IMR-90 (cell line): ENCODE measurements around the gene TAGLN3. TPM values are rescaled to one million over a fixed set of nuclear protein-coding genes. Genes with fewer than 3 reads are reported as not detected.

Experiments
- ATAC-seq: fragments of 200-7000 bp; cut with Tn5 transposase; 2 replicates; pipeline ENCODE4 v1.9.1; 2020; ENCODE audit warnings: low read depth, mild to moderate bottlenecking, moderate library complexity
- BruUV-seq: library from RNA; stranded (reverse); fragments of 400-500 nt; replicated peaks from 2 replicates; lab custom pipeline; 2021; lab: Mats Ljungman, UMichigan
- CTCF ChIA-PET: fragments of 300-600 bp; formaldehyde crosslinking; extraction: SDS; loops from one replicate; lab custom pipeline; 2021; ENCODE audit warnings: antibody characterized with exemption; lab: Yijun Ruan, JAX
- POLR2A ChIA-PET: fragments of 300-600 bp; sonication (Branson Sonifier 250); formaldehyde crosslinking; loops from one replicate; lab custom pipeline; 2022; ENCODE audit warnings: antibody characterized with exemption; ENCODE audit not compliant: unreplicated experiment; lab: Charles Lee
- DNase-seq: peaks from one replicate; pipeline ENCODE4 v3.0.0; 2013
- H2AFZ ChIP-seq: replicated peaks from 2 replicates; pipeline ENCODE3; 2013; ENCODE audit warnings: low read length, mild to moderate bottlenecking; ENCODE audit not compliant: poor library complexity
- H2AK5ac ChIP-seq: 2 replicates; pipeline ENCODE4 v1.6.1; 2013; ENCODE audit warnings: low read depth, low read length, inconsistent platforms
- H2AK9ac ChIP-seq: replicated peaks from 2 replicates; pipeline ENCODE3; 2013; ENCODE audit warnings: mild to moderate bottlenecking, low read depth, low read length, moderate library complexity; ENCODE audit not compliant: poor library complexity
- H2BK120ac ChIP-seq: 2 replicates; pipeline ENCODE4 v1.6.1; 2013; ENCODE audit warnings: low read depth, low read length, inconsistent platforms
- H2BK15ac ChIP-seq: 3 replicates; pipeline ENCODE4 v1.6.1; 2013; ENCODE audit warnings: low read depth, low read length, inconsistent platforms
- H2BK20ac ChIP-seq: 2 replicates; pipeline ENCODE4 v1.6.1; 2013; ENCODE audit warnings: low read depth, mild to moderate bottlenecking, inconsistent platforms, low read length, moderate library complexity
- H2BK5ac ChIP-seq: 2 replicates; pipeline ENCODE4 v1.6.1; 2013; ENCODE audit warnings: mild to moderate bottlenecking, low read depth, low read length, inconsistent platforms; ENCODE audit not compliant: poor library complexity, severe bottlenecking
- H3K14ac ChIP-seq: replicated peaks from 2 replicates; pipeline ENCODE4 v1.6.1; 2013; ENCODE audit warnings: low read depth, low read length, inconsistent platforms
- H3K18ac ChIP-seq: 2 replicates; pipeline ENCODE4 v1.6.1; 2013; ENCODE audit warnings: low read depth, low read length, control low read depth
- H3K23ac ChIP-seq: 2 replicates; pipeline ENCODE4 v1.6.1; 2013; ENCODE audit warnings: low read depth, low read length, inconsistent platforms
- H3K27ac ChIP-seq: 2 replicates; pipeline ENCODE4 v1.5.1; 2013; ENCODE audit warnings: mild to moderate bottlenecking, control low read depth, low read length; ENCODE audit not compliant: insufficient read depth
- H3K27me3 ChIP-seq: 2 replicates; pipeline ENCODE4 v1.6.1; 2013; ENCODE audit warnings: low read length; ENCODE audit not compliant: control insufficient read depth, insufficient read depth
- H3K36me3 ChIP-seq: 2 replicates; pipeline ENCODE4 v1.6.1; 2013; ENCODE audit warnings: low read length, mixed read lengths; ENCODE audit not compliant: control insufficient read depth, insufficient read depth
- H3K4ac ChIP-seq: 2 replicates; pipeline ENCODE4 v1.6.1; 2013; ENCODE audit warnings: low read depth, low read length, inconsistent platforms
- H3K4me1 ChIP-seq: 2 replicates; pipeline ENCODE4 v1.6.1; 2013; ENCODE audit warnings: low read length, mixed read lengths; ENCODE audit not compliant: control insufficient read depth, insufficient read depth
- H3K4me2 ChIP-seq: 2 replicates; pipeline ENCODE4 v1.6.1; 2013; ENCODE audit warnings: low read depth, mild to moderate bottlenecking, control low read depth, low read length, moderate library complexity
- H3K4me3 ChIP-seq: 2 replicates; pipeline ENCODE4 v1.5.1; 2013; ENCODE audit warnings: low read depth, mild to moderate bottlenecking, control low read depth, low read length, moderate library complexity; ENCODE audit not compliant: insufficient read depth
- H3K56ac ChIP-seq: 2 replicates; pipeline ENCODE4 v1.6.1; 2013; ENCODE audit warnings: low read length, inconsistent platforms; ENCODE audit not compliant: insufficient read depth; ENCODE audit errors: extremely low read depth
- H3K79me1 ChIP-seq, 2 experiments: 2 replicates each; pipeline ENCODE4 v1.6.1; 2013; ENCODE audit warnings: low read length in 2 of 2, inconsistent platforms in 1 of 2, low read depth in 1 of 2
- H3K9ac ChIP-seq: 2 replicates; pipeline ENCODE4 v1.6.1; 2013; ENCODE audit warnings: low read depth, low read length, control low read depth
- H3K9me1 ChIP-seq: 2 replicates; pipeline ENCODE4 v1.6.1; 2013; ENCODE audit warnings: low read length, inconsistent platforms; ENCODE audit not compliant: insufficient read depth
- H3K9me3 ChIP-seq: 2 replicates; pipeline ENCODE4 v1.6.1; 2013; ENCODE audit warnings: low read length; ENCODE audit not compliant: control insufficient read depth, insufficient read depth
- H4K20me1 ChIP-seq: 2 replicates; pipeline ENCODE4 v1.6.1; 2013; ENCODE audit warnings: low read length, inconsistent platforms; ENCODE audit not compliant: insufficient read depth
- H4K5ac ChIP-seq: 2 replicates; pipeline ENCODE4 v1.6.1; 2013; ENCODE audit warnings: mild to moderate bottlenecking, low read depth, low read length, control low read depth
- H4K8ac ChIP-seq, 2 experiments: 2 replicates each; pipeline ENCODE4 v1.6.1; 2013; ENCODE audit warnings: low read depth in 2 of 2, low read length in 2 of 2, control low read depth in 1 of 2, inconsistent platforms in 1 of 2
- H4K91ac ChIP-seq: 2 replicates; pipeline ENCODE4 v1.6.1; 2013; ENCODE audit warnings: low read depth, low read length, inconsistent platforms; ENCODE audit not compliant: insufficient read depth
- BHLHE40 ChIP-seq: fragments of 150-350 bp; IDR thresholded peaks from 2 replicates; pipeline ENCODE4 v1.6.1; 2016; ENCODE audit warnings: mild to moderate bottlenecking, low read depth, low read length
- CEBPB ChIP-seq: IDR thresholded peaks from 2 replicates; pipeline ENCODE4 v1.6.1; 2012; ENCODE audit warnings: low read depth, low read length, improper control_type of control experiment
- CHD1 ChIP-seq: IDR thresholded peaks from 2 replicates; pipeline ENCODE4 v1.6.1; 2012; ENCODE audit warnings: low read depth, low read length, improper control_type of control experiment
- MAFK ChIP-seq: IDR thresholded peaks from 2 replicates; pipeline ENCODE4 v1.6.1; 2012; ENCODE audit warnings: low read depth, low read length, improper control_type of control experiment
- POLR2A ChIP-seq: IDR thresholded peaks from 2 replicates; pipeline ENCODE4 v1.6.1; 2012; ENCODE audit warnings: mild to moderate bottlenecking, low read depth, low read length
- RAD21 ChIP-seq: IDR thresholded peaks from 2 replicates; pipeline ENCODE4 v1.6.1; 2012; ENCODE audit warnings: low read length, improper control_type of control experiment
- WGBS, 2 experiments: methylation state at CpG; one replicate each; pipeline versions ENCODE4 v1.1.5 to v1.1.7; 2013; ENCODE audit warnings: missing lambda C conversion rate in 2 of 2; ENCODE audit not compliant: insufficient read length in 1 of 2; ENCODE audit errors: extremely low coverage in 2 of 2; 5-methylcytosine and 5-hydroxymethylcytosine counted together
- dilution Hi-C: fragments of 300-500 bp; cut with HindIII; formaldehyde crosslinking; loops from one replicate; pipeline ENCODE4 v1.14.3; 2018; ENCODE audit warnings: low sequenced_read_pairs; ENCODE audit not compliant: unreplicated experiment
- in situ Hi-C: fragments of 300-500 bp; cut with MboI; formaldehyde crosslinking; loops from 3 replicates; pipeline ENCODE4 v1.14.3; 2019; ENCODE audit warnings: low sequenced_read_pairs, inconsistent platforms, mixed read lengths
- intact Hi-C: fragments of 100-400 bp; cut with micrococcal nuclease; formaldehyde crosslinking; loops from 2 replicates; pipeline ENCODE4 v1.10.0; 2022
- polyA plus RNA-seq, 3 experiments: library from polyadenylated mRNA; depleted of rRNA; stranded (reverse); fragments of >200 nt; gene quantifications; 2 replicates each; pipeline ENCODE4 v1.2.3, GENCODE V29; 2012; ENCODE audit warnings: low replicate concordance in 1 of 3
- total RNA-seq: library from RNA; depleted of rRNA; stranded (reverse); fragments of >200 nt; gene quantifications from 2 replicates; pipeline ENCODE4 v1.2.3, GENCODE V29; 2012
- TF ChIP-seq, protein P1 (sequence below): fragments of 150-350 bp; IDR thresholded peaks from 2 replicates; pipeline ENCODE4 v1.6.1; 2016; ENCODE audit warnings: low read depth, mild to moderate bottlenecking, low read length, moderate library complexity, borderline replicate concordance
- TF ChIP-seq, protein P2 (sequence below): fragments of 150-350 bp; IDR thresholded peaks from 2 replicates; pipeline ENCODE4 v1.6.1; 2017; ENCODE audit warnings: mild to moderate bottlenecking, antibody characterized with exemption, low read length, low read depth
- TF ChIP-seq, protein P3 (sequence below): conservative IDR thresholded peaks from 2 replicates; pipeline ENCODE4 v1.5.1; 2012; ENCODE audit warnings: mild to moderate bottlenecking, low read depth, low read length, improper control_type of control experiment

Gene TAGLN3
- total and polyA plus RNA-seq, 2 of the 4 experiments (the other 2 are of a cell fraction): 3.2 to 7.7 TPM

DNA sequence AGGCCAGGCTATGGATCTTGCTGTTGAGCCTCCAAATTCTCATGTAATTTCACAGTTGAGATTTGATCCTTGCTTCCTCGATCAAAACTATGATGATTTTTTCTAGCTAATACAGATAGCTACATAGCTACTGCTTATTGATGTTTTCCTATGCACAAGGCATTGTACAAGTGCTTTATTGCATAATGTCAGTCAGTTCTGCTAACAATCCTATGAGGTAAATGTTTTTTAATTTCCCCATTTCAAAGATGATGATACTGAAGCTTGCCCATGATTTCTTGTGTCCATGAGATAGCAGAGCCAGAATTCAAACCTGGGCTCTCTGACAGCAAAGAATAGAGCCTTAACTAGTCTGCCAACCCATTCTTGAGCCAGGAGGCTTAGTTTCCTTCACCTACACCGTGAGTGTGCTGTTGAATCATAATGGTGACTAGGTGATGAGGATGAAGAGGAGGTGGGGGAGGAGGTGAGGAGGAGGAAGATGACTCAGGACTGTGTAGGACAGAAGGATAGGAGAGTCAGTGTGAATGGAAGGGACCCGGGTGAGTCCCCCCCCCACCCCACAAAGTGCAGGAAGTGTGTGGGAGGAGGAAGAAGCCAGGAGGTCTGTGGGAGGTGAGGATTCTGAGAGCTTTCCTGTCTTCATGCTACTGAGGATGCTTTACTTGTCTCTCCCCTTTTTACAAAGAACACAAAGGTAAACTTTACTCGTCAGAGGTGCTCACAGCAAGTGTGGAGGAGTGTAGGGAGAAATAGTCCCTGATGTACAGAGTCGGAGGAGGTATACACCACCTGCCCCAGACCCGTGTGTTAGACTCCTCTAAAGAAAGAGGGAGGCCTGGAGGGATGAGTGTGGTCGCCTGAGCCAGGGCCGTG is 3.6 kb downstream of the TAGLN3 start (continued):
- TF ChIP-seq RAD21 (no peak), CHD1 (no peak), MAFK (no peak)

DNA sequence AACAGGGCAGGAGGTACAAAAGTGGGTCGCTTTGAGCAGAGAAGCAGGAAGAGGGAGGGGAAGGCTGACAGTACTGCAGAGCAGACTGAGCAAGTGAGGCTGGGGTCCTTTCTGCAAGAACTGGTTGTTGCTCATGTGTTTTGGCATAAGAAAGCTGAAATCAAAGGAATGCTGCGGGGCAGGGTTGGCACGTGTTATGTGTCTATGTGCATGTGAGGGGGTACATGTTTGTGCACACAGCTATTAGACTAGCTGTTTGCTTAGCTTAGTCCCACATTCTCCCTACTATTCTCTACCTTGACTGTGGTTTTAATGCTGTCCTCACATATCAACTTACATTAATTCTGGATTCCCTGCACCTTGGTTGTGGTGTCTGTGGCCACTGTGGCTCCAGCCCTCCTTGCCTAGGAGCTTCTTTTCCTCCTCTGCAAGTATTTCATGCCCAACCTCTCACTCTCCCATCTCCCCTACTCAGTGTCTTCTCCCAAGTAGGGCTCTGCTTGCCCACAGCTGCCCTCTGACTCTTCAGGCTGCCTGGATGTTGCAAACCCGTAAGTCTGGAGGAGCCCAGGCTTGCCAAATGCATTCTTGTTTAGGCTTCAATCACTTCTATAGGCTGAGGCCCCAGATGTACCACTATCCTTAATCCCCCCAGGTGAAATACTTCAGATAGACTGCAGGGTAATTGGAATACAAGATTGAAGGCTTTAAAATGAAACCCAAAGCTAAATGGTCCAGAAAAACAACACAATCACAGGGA is 4.8 kb downstream of the TAGLN3 start:
- Histone ChIP-seq H3K4ac (peak overlapping the region; percentile 17; the same call in 1 of the 2 replicates), H3K27me3 (no peaks in the 10 kb centered on the region; the same call in 1 of the 2 replicates), H3K79me1 (no peaks in the 10 kb centered on the region), H3K56ac (no peak overlapping the region), H3K4me1 (peaks cover 8% of the 10 kb centered on the region), H3K23ac (no peak overlapping the region), H2AFZ (no peak overlapping the region), H3K9me1 (peaks cover 6% of the 10 kb centered on the region), H2AK9ac (no peak overlapping the region), H4K5ac (no peak overlapping the region), H3K9me3 (no peaks in the 10 kb centered on the region), H3K18ac (no peak overlapping the region), H3K27ac (no peak overlapping the region), H3K36me3 (no peaks in the 10 kb centered on the region), H3K14ac (no peak overlapping the region), H2BK5ac (no peak overlapping the region), H3K9ac (no peak overlapping the region), H2BK120ac (peak overlapping the region; percentile 30; the same call in 1 of the 2 replicates), H2BK20ac (peak overlapping the region; percentile 14; the same call in 1 of the 2 replicates), H3K4me3 (no peak overlapping the region), H2BK15ac (no peak overlapping the region), H3K4me2 (no peak overlapping the region), H4K91ac (0 out of 2 replicates have a peak overlapping the region, but pooled peaks have one; percentile 38), H2AK5ac (peak overlapping the region; percentile 24; the same call in 1 of the 2 replicates), H4K20me1 (no peaks in the 10 kb centered on the region), H4K8ac (no peak overlapping the region)
- ChIA-PET POLR2A (interaction anchor here (0.7 kb wide), 1 partner anchor 14 kb away, joined by 3 read pairs; no protein-coding TSS in a partner anchor), CTCF (interaction anchor here (0.6 to 1.4 kb wide), 3 partner anchors 14 to 40 kb away, joined by 3 to 4 read pairs (median 3); no protein-coding TSS in a partner anchor)
- 86% methylated on average over 1 of the region's 4 CpGs; no CpG with 5 or more reads in 1 of the 2 experiments for WGBS, 2 experiments
- ATAC-seq (no peak), DNase-seq (no peak)
- in situ Hi-C loops: no loop called here
- intact Hi-C loops: no loop called here
- no TSS peak for BruUV-seq
- dilution Hi-C loops: no loop called here
- TF ChIP-seq MAFK: no peak
- TF ChIP-seq, protein P1, sequence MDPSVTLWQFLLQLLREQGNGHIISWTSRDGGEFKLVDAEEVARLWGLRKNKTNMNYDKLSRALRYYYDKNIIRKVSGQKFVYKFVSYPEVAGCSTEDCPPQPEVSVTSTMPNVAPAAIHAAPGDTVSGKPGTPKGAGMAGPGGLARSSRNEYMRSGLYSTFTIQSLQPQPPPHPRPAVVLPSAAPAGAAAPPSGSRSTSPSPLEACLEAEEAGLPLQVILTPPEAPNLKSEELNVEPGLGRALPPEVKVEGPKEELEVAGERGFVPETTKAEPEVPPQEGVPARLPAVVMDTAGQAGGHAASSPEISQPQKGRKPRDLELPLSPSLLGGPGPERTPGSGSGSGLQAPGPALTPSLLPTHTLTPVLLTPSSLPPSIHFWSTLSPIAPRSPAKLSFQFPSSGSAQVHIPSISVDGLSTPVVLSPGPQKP: no peak
- TF ChIP-seq CEBPB: no peak
- TF ChIP-seq POLR2A: no peak
- no peak for TF ChIP-seq CHD1
- TF ChIP-seq, protein P2, sequence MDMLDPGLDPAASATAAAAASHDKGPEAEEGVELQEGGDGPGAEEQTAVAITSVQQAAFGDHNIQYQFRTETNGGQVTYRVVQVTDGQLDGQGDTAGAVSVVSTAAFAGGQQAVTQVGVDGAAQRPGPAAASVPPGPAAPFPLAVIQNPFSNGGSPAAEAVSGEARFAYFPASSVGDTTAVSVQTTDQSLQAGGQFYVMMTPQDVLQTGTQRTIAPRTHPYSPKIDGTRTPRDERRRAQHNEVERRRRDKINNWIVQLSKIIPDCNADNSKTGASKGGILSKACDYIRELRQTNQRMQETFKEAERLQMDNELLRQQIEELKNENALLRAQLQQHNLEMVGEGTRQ: no peak
- no peak for TF ChIP-seq BHLHE40
- TF ChIP-seq RAD21: no peak
- TF ChIP-seq, protein P3, sequence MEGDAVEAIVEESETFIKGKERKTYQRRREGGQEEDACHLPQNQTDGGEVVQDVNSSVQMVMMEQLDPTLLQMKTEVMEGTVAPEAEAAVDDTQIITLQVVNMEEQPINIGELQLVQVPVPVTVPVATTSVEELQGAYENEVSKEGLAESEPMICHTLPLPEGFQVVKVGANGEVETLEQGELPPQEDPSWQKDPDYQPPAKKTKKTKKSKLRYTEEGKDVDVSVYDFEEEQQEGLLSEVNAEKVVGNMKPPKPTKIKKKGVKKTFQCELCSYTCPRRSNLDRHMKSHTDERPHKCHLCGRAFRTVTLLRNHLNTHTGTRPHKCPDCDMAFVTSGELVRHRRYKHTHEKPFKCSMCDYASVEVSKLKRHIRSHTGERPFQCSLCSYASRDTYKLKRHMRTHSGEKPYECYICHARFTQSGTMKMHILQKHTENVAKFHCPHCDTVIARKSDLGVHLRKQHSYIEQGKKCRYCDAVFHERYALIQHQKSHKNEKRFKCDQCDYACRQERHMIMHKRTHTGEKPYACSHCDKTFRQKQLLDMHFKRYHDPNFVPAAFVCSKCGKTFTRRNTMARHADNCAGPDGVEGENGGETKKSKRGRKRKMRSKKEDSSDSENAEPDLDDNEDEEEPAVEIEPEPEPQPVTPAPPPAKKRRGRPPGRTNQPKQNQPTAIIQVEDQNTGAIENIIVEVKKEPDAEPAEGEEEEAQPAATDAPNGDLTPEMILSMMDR: no peak
